WTC11 (cell line): ENCODE results near the gene RDH8. TPM values are rescaled to one million over a fixed set of nuclear protein-coding genes. Genes with fewer than 3 reads are reported as not detected.

Source experiments
- ATAC-seq: fragments of 200-7000 bp; cut with Tn5 transposase; 2 replicates; pipeline ENCODE4 v1.10.0; 2021; ENCODE audit warnings: mild to moderate bottlenecking, moderate library complexity
- CTCF ChIA-PET: fragments of 300-600 bp; sonication (Branson Sonifier 250); formaldehyde crosslinking; loops from one replicate; lab custom pipeline; 2021; ENCODE audit warnings: antibody characterized with exemption; lab: Charles Lee
- POLR2A ChIA-PET: fragments of 350-600 bp; sonication (Branson Sonifier 250); formaldehyde crosslinking; loops from one replicate; lab custom pipeline; 2021; ENCODE audit warnings: antibody characterized with exemption; lab: Charles Lee
- DNase-seq: peaks from one replicate; pipeline ENCODE4 v3.0.0; 2021; ENCODE audit warnings: low spot score
- H3K27ac Mint-ChIP-seq: 2 replicates; pipeline ENCODE4 v1.8.0; 2021; ENCODE audit warnings: mixed read lengths
- H3K27me3 Mint-ChIP-seq: 2 replicates; pipeline ENCODE4 v1.8.0; 2021; ENCODE audit warnings: low read depth, mild to moderate bottlenecking, moderate library complexity, mixed read lengths
- H3K36me3 Mint-ChIP-seq: 2 replicates; pipeline ENCODE4 v1.8.0; 2021; ENCODE audit warnings: mixed read lengths
- H3K4me1 Mint-ChIP-seq: 2 replicates; pipeline ENCODE4 v1.8.0; 2022; ENCODE audit warnings: mixed read lengths
- H3K4me3 Mint-ChIP-seq: 2 replicates; pipeline ENCODE4 v1.8.0; 2021; ENCODE audit warnings: mild to moderate bottlenecking, moderate library complexity, mixed read lengths
- H3K9me3 Mint-ChIP-seq: 2 replicates; pipeline ENCODE4 v1.8.0; 2021; ENCODE audit warnings: mixed read lengths
- E2F4 ChIP-seq: sonication (generic); formaldehyde crosslinking; IDR thresholded peaks from 2 replicates; pipeline ENCODE4 v1.8.1; 2022; ENCODE audit warnings: low read depth, mild to moderate bottlenecking, moderate library complexity, missing genetic modification reagents, borderline replicate concordance
- EMX1 ChIP-seq: fragments of 250-450 bp; sonication (Bioruptor Pico); IDR thresholded peaks from 2 replicates; pipeline ENCODE4 v1.8.0; 2021; ENCODE audit warnings: mild to moderate bottlenecking
- GABPB1 ChIP-seq: sonication (generic); formaldehyde crosslinking; IDR thresholded peaks from 2 replicates; pipeline ENCODE4 v1.8.1; 2023; ENCODE audit warnings: mild to moderate bottlenecking, missing genetic modification reagents
- SMAD4 ChIP-seq: sonication (generic); formaldehyde crosslinking; IDR thresholded peaks from 2 replicates; pipeline ENCODE4 v1.8.0; 2022; ENCODE audit warnings: mild to moderate bottlenecking, missing genetic modification reagents
- TEAD1 ChIP-seq: sonication (generic); formaldehyde crosslinking; IDR thresholded peaks from 2 replicates; pipeline ENCODE4 v1.8.0; 2022; ENCODE audit warnings: mild to moderate bottlenecking, missing genetic modification reagents
- ZNF416 ChIP-seq: fragments of 250-450 bp; sonication (Bioruptor Pico); IDR thresholded peaks from 2 replicates; pipeline ENCODE4 v1.9.0; 2021; ENCODE audit warnings: mild to moderate bottlenecking, inconsistent platforms
- ZSCAN18 ChIP-seq: fragments of 250-450 bp; sonication (Bioruptor Pico); IDR thresholded peaks from 2 replicates; pipeline ENCODE4 v2.1.2; 2022; ENCODE audit warnings: mild to moderate bottlenecking, moderate library complexity
- total RNA-seq: library from RNA; stranded (reverse); gene quantifications from 3 replicates; pipeline ENCODE4 v1.2.3, GENCODE V29; 2021
- TF ChIP-seq, protein P1 (sequence below): fragments of 250-450 bp; sonication (Bioruptor Pico); conservative IDR thresholded peaks from 2 replicates; pipeline ENCODE4 v1.9.0; 2021; ENCODE audit warnings: mild to moderate bottlenecking
- TF ChIP-seq, protein P2 (sequence below): sonication (generic); formaldehyde crosslinking; IDR thresholded peaks from 2 replicates; pipeline ENCODE4 v1.8.0; 2022; ENCODE audit warnings: mild to moderate bottlenecking, missing genetic modification reagents
- TF ChIP-seq, protein P3 (sequence below): sonication (generic); formaldehyde crosslinking; IDR thresholded peaks from 2 replicates; pipeline ENCODE4 v1.8.1; 2022; ENCODE audit warnings: low read depth, missing genetic modification reagents, borderline replicate concordance

RDH8 gene
- total RNA-seq, 1 experiment from 2014 or later: not detected

DNA sequence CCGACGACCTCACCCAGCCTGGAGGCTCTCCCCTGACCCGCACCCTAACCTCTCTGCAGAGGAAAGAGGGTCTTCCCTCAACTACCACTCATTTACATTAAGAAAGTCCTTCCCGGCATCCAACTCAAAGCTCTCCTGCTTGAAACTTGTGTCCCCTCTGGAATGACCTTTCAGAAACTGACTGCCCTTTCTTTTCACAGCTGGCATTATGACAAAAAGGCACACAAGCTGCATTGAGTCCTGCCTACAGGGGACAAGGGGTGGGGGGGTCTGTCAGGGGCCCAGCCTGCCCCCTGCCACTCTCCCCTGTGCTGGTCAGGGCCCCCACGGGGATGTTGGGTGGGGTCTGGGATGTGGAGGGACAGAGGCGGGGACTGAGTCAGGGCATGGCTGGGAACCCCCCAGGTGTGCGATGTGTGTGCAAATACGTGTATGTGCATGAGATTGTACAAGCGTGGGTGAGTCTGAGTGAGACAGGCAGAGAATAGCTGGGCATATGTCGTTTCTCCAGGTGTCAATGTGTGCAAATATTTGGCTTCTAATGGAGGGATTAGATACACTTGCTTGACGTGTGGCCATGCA, 5.0 kb upstream of the RDH8 start:
- peak overlapping the region; percentile 49 for H3K4me3 Mint-ChIP-seq
- no peaks in the 10 kb centered on the region for H3K36me3 Mint-ChIP-seq

DNA sequence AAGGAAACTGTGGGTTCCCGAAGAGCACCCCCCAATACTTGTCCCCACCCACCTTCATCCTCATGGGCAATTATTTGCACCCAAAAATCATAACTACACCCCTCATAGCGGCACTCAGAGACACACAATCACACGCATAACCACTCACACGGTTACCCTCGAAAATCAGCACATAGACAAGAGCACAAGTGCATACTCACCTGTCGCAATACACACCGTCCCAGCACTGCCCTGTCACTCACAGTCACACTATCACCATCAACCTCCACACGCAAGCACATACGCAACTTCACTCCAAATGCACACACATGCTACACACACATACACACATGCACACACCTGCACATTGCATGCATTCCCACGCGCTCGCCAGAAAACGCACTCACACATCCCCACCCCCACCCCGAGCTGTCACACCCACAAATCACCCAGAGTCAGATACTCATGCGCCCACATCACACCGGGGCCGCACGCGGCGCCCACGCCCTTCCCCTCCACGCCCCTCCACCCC, 3.5 kb upstream of the RDH8 start:
- no peak for ATAC-seq
- no peak overlapping the region for H3K27ac Mint-ChIP-seq
- CTCF ChIA-PET: interaction anchor here (0.6 to 7.8 kb wide), 8 partner anchors 9 to 89 kb away, joined by 3 to 66 read pairs (median 9); no protein-coding TSS in a partner anchor
- H3K4me3 Mint-ChIP-seq: peak overlapping the region; percentile 61
- H3K9me3 Mint-ChIP-seq: no peaks in the 10 kb centered on the region
- H3K4me1 Mint-ChIP-seq: peaks cover 10% of the 10 kb centered on the region
- no peak for DNase-seq
- peaks cover 66% of the 10 kb centered on the region for H3K27me3 Mint-ChIP-seq
- TF ChIP-seq ZSCAN18 (CRISPR knock-in tag): no peak
- peak; percentile 4; the same call in 1 of the 2 replicates for TF ChIP-seq TEAD1 (CRISPR knock-in tag)
- TF ChIP-seq, all 79 proteins: peak for 1
- POLR2A ChIA-PET: no interaction called here
- no peaks in the 10 kb centered on the region for H3K36me3 Mint-ChIP-seq

More for the DNA sequence above, 5.0 kb upstream of the RDH8 start:
- ATAC-seq (no peak), DNase-seq (no peak)
- Mint-ChIP-seq H3K27me3 (peaks cover 58% of the 10 kb centered on the region), H3K4me1 (peaks cover 10% of the 10 kb centered on the region), H3K9me3 (no peaks in the 10 kb centered on the region), H3K27ac (no peak overlapping the region)
- ChIA-PET POLR2A (no interaction called here), CTCF (interaction anchor here (0.6 to 7.8 kb wide), 5 partner anchors 7 to 868 kb away, joined by 3 to 66 read pairs (median 4); no protein-coding TSS in a partner anchor)
- TF ChIP-seq E2F4 (no peak), ZNF416 (no peak), SMAD4 (CRISPR knock-in tag) (no peak)
- TF ChIP-seq, protein P1, sequence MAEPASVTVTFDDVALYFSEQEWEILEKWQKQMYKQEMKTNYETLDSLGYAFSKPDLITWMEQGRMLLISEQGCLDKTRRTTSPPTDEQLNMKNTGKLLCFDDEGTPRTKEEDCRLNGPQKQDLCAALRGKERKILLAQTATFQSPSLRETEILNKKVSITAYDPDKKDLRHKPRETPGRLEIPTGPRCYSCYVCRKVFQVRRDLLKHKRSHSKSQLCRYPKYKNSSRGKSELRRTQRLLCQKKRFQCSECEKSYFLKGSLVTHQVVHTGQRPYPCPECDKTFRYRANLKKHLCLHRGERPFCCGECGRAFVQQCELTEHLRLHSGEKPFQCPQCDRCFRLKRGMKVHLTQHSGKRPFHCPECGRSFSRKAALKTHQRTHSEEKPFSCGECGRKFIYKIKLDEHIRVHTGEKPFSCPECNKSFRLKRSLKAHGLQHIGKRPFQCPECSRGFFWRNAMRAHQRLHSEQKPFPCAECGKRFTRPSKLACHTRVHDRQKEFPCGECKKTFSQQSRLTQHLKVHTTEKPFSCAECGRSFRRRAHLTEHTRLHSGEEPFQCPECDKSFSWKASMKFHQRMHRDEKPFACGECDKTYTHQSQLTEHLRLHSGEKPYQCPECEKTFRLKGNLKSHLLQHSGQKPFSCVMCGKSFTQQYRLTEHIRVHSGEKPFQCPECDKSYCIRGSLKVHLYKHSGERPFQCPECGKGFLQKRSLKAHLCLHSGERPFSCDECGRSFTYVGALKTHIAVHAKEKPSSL (CRISPR knock-in tag): no peak

GRCh38 chr19:10010247-10010691, 3.0 kb upstream of the RDH8 start, which contains the start of gene COL5A3:
Gene COL5A3, minus strand, starts transcription at chr19:10010504. Its CDS starts 119 bp downstream, at chr19:10010385.
- peak within 1 kb of the TSS; percentile 61 for H3K4me3 Mint-ChIP-seq
- H3K27ac Mint-ChIP-seq: no peak within 1 kb of the TSS
- DNase-seq (peak; percentile 49), ATAC-seq (peak; percentile 76)
- TF ChIP-seq EMX1 (CRISPR knock-in tag) (no peak), GABPB1 (CRISPR knock-in tag) (no peak)
- TF ChIP-seq, protein P2, sequence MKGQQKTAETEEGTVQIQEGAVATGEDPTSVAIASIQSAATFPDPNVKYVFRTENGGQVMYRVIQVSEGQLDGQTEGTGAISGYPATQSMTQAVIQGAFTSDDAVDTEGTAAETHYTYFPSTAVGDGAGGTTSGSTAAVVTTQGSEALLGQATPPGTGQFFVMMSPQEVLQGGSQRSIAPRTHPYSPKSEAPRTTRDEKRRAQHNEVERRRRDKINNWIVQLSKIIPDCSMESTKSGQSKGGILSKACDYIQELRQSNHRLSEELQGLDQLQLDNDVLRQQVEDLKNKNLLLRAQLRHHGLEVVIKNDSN: no peak
- TF ChIP-seq, protein P3, sequence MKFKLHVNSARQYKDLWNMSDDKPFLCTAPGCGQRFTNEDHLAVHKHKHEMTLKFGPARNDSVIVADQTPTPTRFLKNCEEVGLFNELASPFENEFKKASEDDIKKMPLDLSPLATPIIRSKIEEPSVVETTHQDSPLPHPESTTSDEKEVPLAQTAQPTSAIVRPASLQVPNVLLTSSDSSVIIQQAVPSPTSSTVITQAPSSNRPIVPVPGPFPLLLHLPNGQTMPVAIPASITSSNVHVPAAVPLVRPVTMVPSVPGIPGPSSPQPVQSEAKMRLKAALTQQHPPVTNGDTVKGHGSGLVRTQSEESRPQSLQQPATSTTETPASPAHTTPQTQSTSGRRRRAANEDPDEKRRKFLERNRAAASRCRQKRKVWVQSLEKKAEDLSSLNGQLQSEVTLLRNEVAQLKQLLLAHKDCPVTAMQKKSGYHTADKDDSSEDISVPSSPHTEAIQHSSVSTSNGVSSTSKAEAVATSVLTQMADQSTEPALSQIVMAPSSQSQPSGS (CRISPR knock-in tag): no peak
- H3K9me3 Mint-ChIP-seq: no peaks in the 10 kb centered on the region
- ChIA-PET CTCF (interaction anchor here (0.6 to 7.8 kb wide), 7 partner anchors 9 to 88 kb away, joined by 3 to 66 read pairs (median 6); no protein-coding TSS in a partner anchor), POLR2A (no interaction called here)
- H3K36me3 Mint-ChIP-seq: no peaks in the 10 kb centered on the region
- H3K27me3 Mint-ChIP-seq: peaks cover 63% of the 10 kb centered on the region
- H3K4me1 Mint-ChIP-seq: peaks cover 10% of the 10 kb centered on the region
